GM18519 (cell line): Measurements from ENCODE around the gene PDCD1LG2.
"Not testable (repeated sequence)": the region's sequence is repeated elsewhere in the genome, so short reads cannot be mapped to it uniquely, and the experiment has no call there.

Experiments used
- ATAC-seq: cut with Tn5 transposase; IDR thresholded peaks from one replicate; pipeline ENCODE4 v1.9.1; 2021; ENCODE audit warnings: mild to moderate bottlenecking, moderate library complexity; ENCODE audit not compliant: unreplicated experiment, low FRiP score

PDCD1LG2 gene

GRCh38 chr9:5493679-5494511 is 16.4 kb upstream of the PDCD1LG2 start:
- ATAC-seq = peak; percentile 72

GRCh38 chr9:5494765-5495164 is 15.6 kb upstream of the PDCD1LG2 start:
- ATAC-seq = not testable (repeated sequence)

DNA sequence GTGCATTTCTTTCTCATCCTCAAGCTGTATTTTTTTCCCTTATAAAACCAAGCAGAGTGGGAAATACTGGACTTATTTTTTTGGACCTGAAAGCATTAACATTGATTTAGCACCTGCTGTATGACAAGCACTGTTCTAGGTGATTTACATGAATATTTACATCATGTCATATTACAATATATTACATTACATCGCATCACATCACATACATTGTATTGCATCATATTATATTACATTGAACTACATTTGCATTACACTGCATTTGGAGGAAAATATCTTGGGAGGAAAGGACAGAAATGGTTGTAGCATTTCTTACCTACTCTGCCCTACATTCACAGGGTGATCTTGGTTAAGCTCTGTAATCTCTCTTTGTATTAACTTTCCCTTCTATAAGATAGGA is 11.2 kb upstream of the PDCD1LG2 start:
- ATAC-seq = no peak

DNA sequence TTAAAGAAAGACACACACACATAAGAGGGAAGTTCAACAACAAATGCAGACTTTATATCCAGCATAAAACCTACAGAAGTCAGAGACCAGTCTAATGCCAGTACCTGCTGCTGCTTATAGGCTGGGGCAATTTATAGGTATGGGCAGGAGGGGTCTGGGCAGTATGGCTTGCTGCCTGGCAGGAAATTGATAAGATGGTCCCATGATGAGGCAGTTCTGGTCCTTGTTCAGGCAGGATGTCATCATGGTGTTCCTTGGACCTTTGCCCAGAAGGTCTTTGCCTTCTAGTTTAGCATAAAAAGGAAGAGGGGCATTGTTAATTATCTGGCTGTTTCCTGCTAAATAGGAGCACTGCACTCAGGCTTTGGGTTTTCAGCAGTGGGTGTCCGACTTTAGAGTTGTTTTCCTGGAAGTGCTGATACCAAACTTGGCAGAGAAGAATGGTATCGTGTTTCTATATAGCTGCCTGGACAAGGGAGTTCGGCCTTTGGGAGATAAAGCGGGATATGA is 10.4 kb upstream of the PDCD1LG2 start:
- ATAC-seq = no peak

DNA sequence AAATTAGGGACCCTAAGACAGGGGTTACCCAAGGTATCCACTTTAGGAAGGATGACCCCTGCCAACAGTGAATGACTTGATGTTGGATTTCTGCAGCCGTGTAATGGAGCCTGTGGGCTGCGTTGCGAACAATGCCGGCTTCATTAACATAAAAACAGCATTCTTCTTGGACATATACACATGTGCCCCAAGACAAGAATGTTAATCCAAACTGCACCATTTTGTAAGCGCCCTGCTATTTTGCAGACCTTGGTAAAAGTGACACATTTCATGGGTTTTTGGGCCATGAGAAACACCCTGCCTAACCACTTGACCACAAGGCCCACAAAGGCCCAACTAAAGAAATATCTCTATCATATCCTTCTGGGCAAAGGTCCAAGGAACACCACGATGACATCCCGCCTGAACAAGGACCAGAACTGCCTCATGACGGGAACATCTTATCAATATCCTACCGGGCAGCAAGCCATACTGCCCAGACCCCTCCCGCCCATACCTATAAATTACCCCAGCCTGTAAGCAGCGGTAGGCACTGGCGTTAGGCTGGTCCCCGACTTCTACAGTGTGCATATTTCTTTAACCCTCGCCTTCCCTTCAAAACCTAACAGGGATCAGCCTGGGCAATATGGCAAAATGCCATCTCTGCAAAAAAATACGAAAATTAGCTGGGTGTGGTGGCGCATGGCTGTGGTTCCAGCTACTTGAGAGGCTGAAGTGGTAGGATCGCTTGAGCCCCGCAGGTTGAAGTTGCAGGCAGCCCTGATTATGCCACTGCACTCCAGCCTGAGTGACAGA is 9.7 kb upstream of the PDCD1LG2 start:
- ATAC-seq = no peak

DNA sequence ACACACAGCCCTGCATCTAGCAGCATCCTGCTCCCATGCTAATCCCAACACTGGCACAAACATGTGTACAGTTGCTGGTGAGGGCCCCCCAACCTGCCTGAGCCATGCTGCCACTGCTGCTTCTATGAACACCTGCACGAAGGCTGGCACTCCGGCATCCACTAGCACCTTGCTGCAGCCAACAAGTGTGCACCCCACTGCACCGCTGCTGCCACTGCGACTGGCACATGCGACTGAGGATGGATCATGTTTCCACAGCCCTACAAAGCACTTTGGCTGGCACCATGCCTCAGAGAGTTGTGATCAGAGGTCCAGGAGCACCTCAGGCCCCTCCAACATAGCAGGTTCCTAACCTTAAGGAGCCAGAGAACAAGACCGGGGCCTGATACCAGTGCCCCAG is 7.8 kb upstream of the PDCD1LG2 start:
- no peak for ATAC-seq

DNA sequence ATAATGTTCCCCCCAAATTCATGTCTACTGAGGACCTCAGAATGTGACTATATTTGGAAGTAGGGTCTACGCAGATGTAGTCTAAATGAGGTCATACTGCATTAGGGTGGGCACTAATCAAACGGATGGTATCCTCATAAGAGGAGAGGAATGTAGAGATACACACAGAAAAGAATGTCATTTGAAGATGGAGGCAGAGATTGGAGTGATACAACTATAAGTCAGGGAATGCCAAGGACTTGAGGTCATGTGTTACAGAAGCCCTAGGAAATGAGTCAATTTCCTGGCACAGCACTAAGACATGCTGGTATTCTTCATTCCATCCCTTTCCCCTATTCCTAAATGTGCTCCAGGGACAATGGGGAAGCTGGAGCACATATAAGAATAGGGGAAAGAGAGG is 758 bp upstream of the PDCD1LG2 start:
- ATAC-seq = no peak

DNA sequence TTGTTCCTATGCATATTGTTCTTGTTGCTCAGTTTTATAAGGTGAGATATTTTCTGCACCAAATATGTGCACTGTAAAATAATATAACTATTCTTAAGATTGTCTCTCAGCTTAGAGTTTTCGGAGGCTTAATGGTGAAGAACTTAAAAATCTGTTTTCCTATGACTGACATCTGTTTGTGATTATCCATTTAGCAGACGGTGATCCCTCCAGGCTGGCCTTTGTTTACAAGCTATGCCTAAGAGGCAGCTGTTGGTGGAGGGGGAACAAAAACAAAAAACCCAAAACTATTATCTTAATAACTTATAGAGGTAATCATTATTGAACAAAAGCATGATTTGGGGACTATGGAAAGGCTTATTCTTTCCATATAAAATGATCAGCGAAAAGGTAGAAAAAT is 658 bp downstream of the PDCD1LG2 start:
- no peak for ATAC-seq

- no peak for ATAC-seq
Observed at GRCh38 chr9:5511476-5511875, 1.1 kb downstream of the PDCD1LG2 start.

DNA sequence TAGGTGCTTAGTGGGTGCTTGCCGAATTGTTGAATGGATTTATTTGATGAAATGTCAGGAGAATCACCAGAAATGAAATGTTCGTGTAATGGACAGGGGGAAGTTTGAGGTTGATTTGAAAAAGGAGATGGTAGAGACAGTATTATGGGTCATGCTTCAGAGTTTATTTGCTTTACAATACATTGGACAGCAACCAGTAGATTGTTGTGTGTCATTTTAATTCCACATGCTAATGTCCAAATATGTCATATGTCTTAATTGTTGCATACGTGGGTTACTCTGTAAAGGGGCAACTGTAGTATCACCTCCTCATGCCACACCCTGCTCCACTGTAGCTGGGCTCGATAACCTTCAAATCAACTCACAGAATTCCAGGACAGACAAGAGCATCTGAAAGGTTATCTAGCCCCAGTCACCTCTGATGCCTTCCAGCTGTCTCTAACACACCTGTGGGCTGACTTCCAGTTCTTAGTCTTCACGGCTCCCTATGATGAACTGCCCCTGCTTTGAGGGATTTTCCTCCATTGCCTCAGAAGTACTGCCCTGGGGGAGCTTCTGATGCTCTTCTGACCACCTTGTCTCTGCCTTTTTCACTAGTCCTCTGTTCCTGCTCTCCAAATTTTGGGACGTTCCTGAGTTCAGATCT is 1.7 kb downstream of the PDCD1LG2 start:
- ATAC-seq = no peak

GRCh38 chr9:5512658-5513452 is 2.5 kb downstream of the PDCD1LG2 start:
- no peak for ATAC-seq

- ATAC-seq = no peak
Observed at GRCh38 chr9:5513966-5514616, 3.8 kb downstream of the PDCD1LG2 start.

GRCh38 chr9:5514617-5515260 is 4.4 kb downstream of the PDCD1LG2 start:
- ATAC-seq = no peak

DNA sequence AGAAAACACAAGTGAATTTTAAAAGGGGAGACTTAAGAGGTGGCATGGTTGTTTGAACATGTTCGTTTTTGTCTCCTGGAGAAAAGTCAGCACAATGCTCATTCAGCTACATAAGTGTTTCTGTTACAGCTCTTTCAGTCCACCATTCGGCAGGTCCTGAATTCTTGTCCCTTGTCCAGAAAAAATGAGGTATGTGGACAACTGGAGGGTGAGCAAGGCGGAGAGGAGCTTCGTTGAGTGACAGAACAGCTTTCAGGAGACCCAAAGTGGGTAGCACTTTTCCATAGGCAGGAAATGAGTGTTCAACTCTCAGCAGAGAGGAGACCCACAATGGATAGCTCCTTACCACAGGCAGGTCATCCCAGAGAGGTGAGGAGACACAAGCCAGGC is 4.9 kb downstream of the PDCD1LG2 start:
- ATAC-seq = no peak

GRCh38 chr9:5516453-5517220 is 6.3 kb downstream of the PDCD1LG2 start:
- ATAC-seq = no peak

GRCh38 chr9:5518171-5518936 is 8.0 kb downstream of the PDCD1LG2 start:
- ATAC-seq = peak; percentile 85

DNA sequence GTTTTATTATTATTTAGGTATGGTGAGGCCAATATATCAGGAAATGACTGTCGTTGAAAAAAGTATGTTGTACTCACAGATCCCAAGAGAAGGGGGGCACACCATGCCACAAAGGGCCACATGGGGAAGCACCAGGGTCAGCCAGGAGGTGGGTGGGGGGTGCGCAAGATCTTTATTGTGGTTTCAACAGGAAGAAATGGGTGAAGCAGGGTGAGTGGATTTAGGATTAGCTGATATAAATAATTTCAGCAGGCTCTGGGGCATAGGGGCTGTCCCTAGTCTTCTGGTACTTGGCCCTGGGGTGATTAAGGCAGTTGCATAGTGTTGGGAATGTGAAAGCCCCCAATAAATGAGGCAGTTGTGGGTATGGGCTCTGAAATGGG is 8.6 kb downstream of the PDCD1LG2 start:
- no peak for ATAC-seq

GRCh38 chr9:5524090-5524489 is 13.8 kb downstream of the PDCD1LG2 start:
- no peak for ATAC-seq
